WTC11 (cell line): ENCODE measurements around the gene ILF2. TPM values are rescaled to one million over a fixed set of nuclear protein-coding genes. Genes with fewer than 3 reads are reported as not detected.

Experiments
- ATAC-seq: fragments of 200-7000 bp; cut with Tn5 transposase; 2 replicates; pipeline ENCODE4 v1.10.0; 2021; ENCODE audit warnings: mild to moderate bottlenecking, moderate library complexity
- CTCF ChIA-PET: fragments of 300-600 bp; sonication (Branson Sonifier 250); formaldehyde crosslinking; loops from one replicate; lab custom pipeline; 2021; ENCODE audit warnings: antibody characterized with exemption; lab: Charles Lee
- POLR2A ChIA-PET: fragments of 350-600 bp; sonication (Branson Sonifier 250); formaldehyde crosslinking; loops from one replicate; lab custom pipeline; 2021; ENCODE audit warnings: antibody characterized with exemption; lab: Charles Lee
- DNase-seq: peaks from one replicate; pipeline ENCODE4 v3.0.0; 2021; ENCODE audit warnings: low spot score
- H3K27ac Mint-ChIP-seq: 2 replicates; pipeline ENCODE4 v1.8.0; 2021; ENCODE audit warnings: mixed read lengths
- H3K27me3 Mint-ChIP-seq: 2 replicates; pipeline ENCODE4 v1.8.0; 2021; ENCODE audit warnings: low read depth, mild to moderate bottlenecking, moderate library complexity, mixed read lengths
- H3K36me3 Mint-ChIP-seq: 2 replicates; pipeline ENCODE4 v1.8.0; 2021; ENCODE audit warnings: mixed read lengths
- H3K4me1 Mint-ChIP-seq: 2 replicates; pipeline ENCODE4 v1.8.0; 2022; ENCODE audit warnings: mixed read lengths
- H3K4me3 Mint-ChIP-seq: 2 replicates; pipeline ENCODE4 v1.8.0; 2021; ENCODE audit warnings: mild to moderate bottlenecking, moderate library complexity, mixed read lengths
- H3K9me3 Mint-ChIP-seq: 2 replicates; pipeline ENCODE4 v1.8.0; 2021; ENCODE audit warnings: mixed read lengths
- CREB1 ChIP-seq: sonication (generic); formaldehyde crosslinking; IDR thresholded peaks from 2 replicates; pipeline ENCODE4 v1.8.0; 2023; ENCODE audit warnings: mild to moderate bottlenecking, missing genetic modification reagents
- GTF2I ChIP-seq: fragments of 250-450 bp; sonication (Bioruptor Pico); conservative IDR thresholded peaks from 2 replicates; pipeline ENCODE4 v1.4.0; 2021; ENCODE audit warnings: mild to moderate bottlenecking
- NFE2L1 ChIP-seq: sonication (generic); formaldehyde crosslinking; IDR thresholded peaks from 2 replicates; pipeline ENCODE4 v1.8.1; 2023; ENCODE audit warnings: missing genetic modification reagents
- NFYB ChIP-seq: sonication (generic); formaldehyde crosslinking; conservative IDR thresholded peaks from 2 replicates; pipeline ENCODE4 v1.8.0; 2022; ENCODE audit warnings: low read depth, missing genetic modification reagents
- NR2C2 ChIP-seq: sonication (generic); formaldehyde crosslinking; IDR thresholded peaks from 2 replicates; pipeline ENCODE4 v1.8.0; 2022; ENCODE audit warnings: mild to moderate bottlenecking, missing genetic modification reagents
- PRRX2 ChIP-seq: fragments of 250-450 bp; sonication (Bioruptor Pico); IDR thresholded peaks from 2 replicates; pipeline ENCODE4 v1.8.0; 2021; ENCODE audit warnings: mild to moderate bottlenecking
- SMAD3 ChIP-seq: sonication (generic); formaldehyde crosslinking; IDR thresholded peaks from 2 replicates; pipeline ENCODE4 v1.8.0; 2022; ENCODE audit warnings: missing genetic modification reagents, mild to moderate bottlenecking, borderline replicate concordance
- SOX15 ChIP-seq: fragments of 250-450 bp; sonication (Bioruptor Pico); IDR thresholded peaks from 2 replicates; pipeline ENCODE4 v1.9.0; 2021; ENCODE audit warnings: mild to moderate bottlenecking
- SP1 ChIP-seq: sonication (generic); formaldehyde crosslinking; conservative IDR thresholded peaks from 2 replicates; pipeline ENCODE4 v1.8.1; 2022; ENCODE audit warnings: missing genetic modification reagents
- ZNF232 ChIP-seq: sonication (generic); formaldehyde crosslinking; IDR thresholded peaks from 2 replicates; pipeline ENCODE4 v1.8.0; 2022; ENCODE audit warnings: mild to moderate bottlenecking, missing genetic modification reagents
- ZNF263 ChIP-seq: sonication (generic); formaldehyde crosslinking; IDR thresholded peaks from 2 replicates; pipeline ENCODE4 v1.8.1; 2022; ENCODE audit warnings: low read depth, mild to moderate bottlenecking, moderate library complexity, missing genetic modification reagents
- ZNF416 ChIP-seq: fragments of 250-450 bp; sonication (Bioruptor Pico); IDR thresholded peaks from 2 replicates; pipeline ENCODE4 v1.9.0; 2021; ENCODE audit warnings: mild to moderate bottlenecking, inconsistent platforms
- total RNA-seq: library from RNA; stranded (reverse); gene quantifications from 3 replicates; pipeline ENCODE4 v1.2.3, GENCODE V29; 2021
- TF ChIP-seq, protein P1 (sequence below): sonication (generic); formaldehyde crosslinking; IDR thresholded peaks from 2 replicates; pipeline ENCODE4 v1.8.1; 2023; ENCODE audit warnings: mild to moderate bottlenecking, missing genetic modification reagents
- TF ChIP-seq, protein P2 (sequence below): fragments of 200-600 bp; IDR thresholded peaks from 2 replicates; pipeline ENCODE4 v1.8.0; 2022; ENCODE audit warnings: antibody characterized with exemption
- TF ChIP-seq, protein P3 (sequence below): sonication (generic); formaldehyde crosslinking; conservative IDR thresholded peaks from 2 replicates; pipeline ENCODE4 v1.8.1; 2023; ENCODE audit warnings: mild to moderate bottlenecking, low read depth, missing genetic modification reagents, moderate library complexity
- TF ChIP-seq, protein P4 (sequence below): sonication (generic); formaldehyde crosslinking; IDR thresholded peaks from 2 replicates; pipeline ENCODE4 v1.8.0; 2023; ENCODE audit warnings: missing genetic modification reagents
- TF ChIP-seq, protein P5 (sequence below): sonication (generic); formaldehyde crosslinking; IDR thresholded peaks from 2 replicates; pipeline ENCODE4 v1.8.0; 2022; ENCODE audit warnings: mild to moderate bottlenecking, missing genetic modification reagents
- TF ChIP-seq, protein P6 (sequence below): fragments of 250-450 bp; sonication (Bioruptor Pico); IDR thresholded peaks from 2 replicates; pipeline ENCODE4 v1.8.0; 2021; ENCODE audit warnings: mild to moderate bottlenecking
- TF ChIP-seq, protein P7 (sequence below): fragments of 250-450 bp; sonication (Bioruptor Pico); IDR thresholded peaks from 2 replicates; pipeline ENCODE4 v1.9.0; 2021; ENCODE audit warnings: mild to moderate bottlenecking, borderline replicate concordance

ILF2 gene
- total RNA-seq, 1 experiment from 2014 or later = 337 TPM

DNA sequence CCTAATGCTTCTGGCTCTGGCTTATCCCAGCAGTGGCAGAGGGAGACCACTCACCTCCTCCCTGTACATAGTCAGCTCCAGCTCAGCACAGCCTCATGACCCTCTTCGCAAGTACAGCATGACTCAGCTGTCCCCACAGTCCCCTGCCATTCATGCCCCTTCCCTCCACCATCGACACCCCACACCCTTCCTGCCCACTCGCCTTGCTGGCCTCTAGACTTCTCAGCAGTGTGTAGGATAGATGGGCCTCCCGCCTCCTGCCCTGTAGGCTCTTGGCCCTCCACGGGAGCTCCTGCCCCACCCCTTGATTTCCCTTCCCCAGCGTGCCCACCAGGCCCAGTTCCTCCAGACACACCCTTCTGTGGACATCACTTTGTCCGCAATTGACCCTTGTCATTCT lies 17.5 kb upstream of the ILF2 start (continued):
- TF ChIP-seq, protein P1, sequence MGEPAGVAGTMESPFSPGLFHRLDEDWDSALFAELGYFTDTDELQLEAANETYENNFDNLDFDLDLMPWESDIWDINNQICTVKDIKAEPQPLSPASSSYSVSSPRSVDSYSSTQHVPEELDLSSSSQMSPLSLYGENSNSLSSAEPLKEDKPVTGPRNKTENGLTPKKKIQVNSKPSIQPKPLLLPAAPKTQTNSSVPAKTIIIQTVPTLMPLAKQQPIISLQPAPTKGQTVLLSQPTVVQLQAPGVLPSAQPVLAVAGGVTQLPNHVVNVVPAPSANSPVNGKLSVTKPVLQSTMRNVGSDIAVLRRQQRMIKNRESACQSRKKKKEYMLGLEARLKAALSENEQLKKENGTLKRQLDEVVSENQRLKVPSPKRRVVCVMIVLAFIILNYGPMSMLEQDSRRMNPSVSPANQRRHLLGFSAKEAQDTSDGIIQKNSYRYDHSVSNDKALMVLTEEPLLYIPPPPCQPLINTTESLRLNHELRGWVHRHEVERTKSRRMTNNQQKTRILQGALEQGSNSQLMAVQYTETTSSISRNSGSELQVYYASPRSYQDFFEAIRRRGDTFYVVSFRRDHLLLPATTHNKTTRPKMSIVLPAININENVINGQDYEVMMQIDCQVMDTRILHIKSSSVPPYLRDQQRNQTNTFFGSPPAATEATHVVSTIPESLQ (CRISPR knock-in tag) = no peak
- TF ChIP-seq, protein P2, sequence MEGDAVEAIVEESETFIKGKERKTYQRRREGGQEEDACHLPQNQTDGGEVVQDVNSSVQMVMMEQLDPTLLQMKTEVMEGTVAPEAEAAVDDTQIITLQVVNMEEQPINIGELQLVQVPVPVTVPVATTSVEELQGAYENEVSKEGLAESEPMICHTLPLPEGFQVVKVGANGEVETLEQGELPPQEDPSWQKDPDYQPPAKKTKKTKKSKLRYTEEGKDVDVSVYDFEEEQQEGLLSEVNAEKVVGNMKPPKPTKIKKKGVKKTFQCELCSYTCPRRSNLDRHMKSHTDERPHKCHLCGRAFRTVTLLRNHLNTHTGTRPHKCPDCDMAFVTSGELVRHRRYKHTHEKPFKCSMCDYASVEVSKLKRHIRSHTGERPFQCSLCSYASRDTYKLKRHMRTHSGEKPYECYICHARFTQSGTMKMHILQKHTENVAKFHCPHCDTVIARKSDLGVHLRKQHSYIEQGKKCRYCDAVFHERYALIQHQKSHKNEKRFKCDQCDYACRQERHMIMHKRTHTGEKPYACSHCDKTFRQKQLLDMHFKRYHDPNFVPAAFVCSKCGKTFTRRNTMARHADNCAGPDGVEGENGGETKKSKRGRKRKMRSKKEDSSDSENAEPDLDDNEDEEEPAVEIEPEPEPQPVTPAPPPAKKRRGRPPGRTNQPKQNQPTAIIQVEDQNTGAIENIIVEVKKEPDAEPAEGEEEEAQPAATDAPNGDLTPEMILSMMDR = no peak

DNA sequence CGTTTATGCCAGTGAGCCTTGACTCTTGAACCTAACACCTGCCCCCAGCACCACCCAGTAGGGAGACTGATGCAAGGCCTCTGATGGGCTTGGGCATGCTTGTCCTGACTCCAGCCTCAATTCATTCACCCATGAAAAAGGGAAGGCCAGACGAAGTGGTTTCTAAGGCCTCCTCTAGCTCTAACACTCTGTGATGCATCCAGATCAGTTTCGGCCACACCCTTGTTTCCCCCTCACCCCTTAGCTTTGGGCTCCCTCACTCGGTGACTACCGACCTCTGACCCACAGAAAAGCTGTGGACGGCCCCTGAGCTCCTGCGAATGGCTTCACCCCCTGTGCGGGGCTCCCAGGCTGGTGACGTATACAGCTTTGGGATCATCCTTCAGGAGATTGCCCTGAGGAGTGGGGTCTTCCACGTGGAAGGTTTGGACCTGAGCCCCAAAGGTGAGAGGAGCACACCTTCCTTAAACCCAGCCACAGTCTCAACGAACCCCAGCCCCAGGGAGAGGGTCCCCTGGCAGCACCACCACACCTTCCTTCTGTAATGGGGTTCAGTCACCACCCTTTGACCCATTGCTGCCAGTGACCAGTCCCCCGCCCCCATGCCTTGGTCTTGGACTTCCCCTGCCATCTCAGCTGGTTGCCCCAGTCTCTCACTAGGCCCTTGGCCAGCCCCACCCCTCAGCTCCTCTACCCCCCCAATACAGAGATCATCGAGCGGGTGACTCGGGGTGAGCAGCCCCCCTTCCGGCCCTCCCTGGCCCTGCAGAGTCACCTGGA lies 16.7 kb upstream of the ILF2 start:
- no peak for ATAC-seq
- H3K36me3 Mint-ChIP-seq = peaks cover 10% of the 10 kb centered on the region
- no peak overlapping the region for H3K27ac Mint-ChIP-seq
- ChIA-PET POLR2A (no interaction called here), CTCF (interaction anchor here (2.5 kb wide), 1 partner anchor 10 kb away, joined by 5 read pairs; no protein-coding TSS in a partner anchor)
- DNase-seq = no peak
- no peak overlapping the region for H3K4me3 Mint-ChIP-seq
- H3K9me3 Mint-ChIP-seq = no peaks in the 10 kb centered on the region
- peaks cover 3% of the 10 kb centered on the region for H3K4me1 Mint-ChIP-seq
- TF ChIP-seq ZNF263 (no peak), ZNF232 (CRISPR knock-in tag) (no peak), PRRX2 (CRISPR knock-in tag) (no peak), NFYB (CRISPR knock-in tag) (no peak), NFE2L1 (no peak), SMAD3 (CRISPR knock-in tag) (no peak), ZNF416 (no peak), SP1 (CRISPR knock-in tag) (no peak), GTF2I (CRISPR knock-in tag) (no peak), CREB1 (no peak), NR2C2 (CRISPR knock-in tag) (no peak), SOX15 (CRISPR knock-in tag) (no peak)
- TF ChIP-seq, protein P3, sequence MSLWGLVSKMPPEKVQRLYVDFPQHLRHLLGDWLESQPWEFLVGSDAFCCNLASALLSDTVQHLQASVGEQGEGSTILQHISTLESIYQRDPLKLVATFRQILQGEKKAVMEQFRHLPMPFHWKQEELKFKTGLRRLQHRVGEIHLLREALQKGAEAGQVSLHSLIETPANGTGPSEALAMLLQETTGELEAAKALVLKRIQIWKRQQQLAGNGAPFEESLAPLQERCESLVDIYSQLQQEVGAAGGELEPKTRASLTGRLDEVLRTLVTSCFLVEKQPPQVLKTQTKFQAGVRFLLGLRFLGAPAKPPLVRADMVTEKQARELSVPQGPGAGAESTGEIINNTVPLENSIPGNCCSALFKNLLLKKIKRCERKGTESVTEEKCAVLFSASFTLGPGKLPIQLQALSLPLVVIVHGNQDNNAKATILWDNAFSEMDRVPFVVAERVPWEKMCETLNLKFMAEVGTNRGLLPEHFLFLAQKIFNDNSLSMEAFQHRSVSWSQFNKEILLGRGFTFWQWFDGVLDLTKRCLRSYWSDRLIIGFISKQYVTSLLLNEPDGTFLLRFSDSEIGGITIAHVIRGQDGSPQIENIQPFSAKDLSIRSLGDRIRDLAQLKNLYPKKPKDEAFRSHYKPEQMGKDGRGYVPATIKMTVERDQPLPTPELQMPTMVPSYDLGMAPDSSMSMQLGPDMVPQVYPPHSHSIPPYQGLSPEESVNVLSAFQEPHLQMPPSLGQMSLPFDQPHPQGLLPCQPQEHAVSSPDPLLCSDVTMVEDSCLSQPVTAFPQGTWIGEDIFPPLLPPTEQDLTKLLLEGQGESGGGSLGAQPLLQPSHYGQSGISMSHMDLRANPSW (CRISPR knock-in tag) = no peak
- TF ChIP-seq, protein P4, sequence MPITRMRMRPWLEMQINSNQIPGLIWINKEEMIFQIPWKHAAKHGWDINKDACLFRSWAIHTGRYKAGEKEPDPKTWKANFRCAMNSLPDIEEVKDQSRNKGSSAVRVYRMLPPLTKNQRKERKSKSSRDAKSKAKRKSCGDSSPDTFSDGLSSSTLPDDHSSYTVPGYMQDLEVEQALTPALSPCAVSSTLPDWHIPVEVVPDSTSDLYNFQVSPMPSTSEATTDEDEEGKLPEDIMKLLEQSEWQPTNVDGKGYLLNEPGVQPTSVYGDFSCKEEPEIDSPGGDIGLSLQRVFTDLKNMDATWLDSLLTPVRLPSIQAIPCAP (CRISPR knock-in tag) = no peak
- TF ChIP-seq, protein P5, sequence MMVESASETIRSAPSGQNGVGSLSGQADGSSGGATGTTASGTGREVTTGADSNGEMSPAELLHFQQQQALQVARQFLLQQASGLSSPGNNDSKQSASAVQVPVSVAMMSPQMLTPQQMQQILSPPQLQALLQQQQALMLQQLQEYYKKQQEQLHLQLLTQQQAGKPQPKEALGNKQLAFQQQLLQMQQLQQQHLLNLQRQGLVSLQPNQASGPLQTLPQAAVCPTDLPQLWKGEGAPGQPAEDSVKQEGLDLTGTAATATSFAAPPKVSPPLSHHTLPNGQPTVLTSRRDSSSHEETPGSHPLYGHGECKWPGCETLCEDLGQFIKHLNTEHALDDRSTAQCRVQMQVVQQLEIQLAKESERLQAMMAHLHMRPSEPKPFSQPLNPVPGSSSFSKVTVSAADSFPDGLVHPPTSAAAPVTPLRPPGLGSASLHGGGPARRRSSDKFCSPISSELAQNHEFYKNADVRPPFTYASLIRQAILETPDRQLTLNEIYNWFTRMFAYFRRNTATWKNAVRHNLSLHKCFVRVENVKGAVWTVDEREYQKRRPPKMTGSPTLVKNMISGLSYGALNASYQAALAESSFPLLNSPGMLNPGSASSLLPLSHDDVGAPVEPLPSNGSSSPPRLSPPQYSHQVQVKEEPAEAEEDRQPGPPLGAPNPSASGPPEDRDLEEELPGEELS (CRISPR knock-in tag) = no peak
- TF ChIP-seq, protein P6, sequence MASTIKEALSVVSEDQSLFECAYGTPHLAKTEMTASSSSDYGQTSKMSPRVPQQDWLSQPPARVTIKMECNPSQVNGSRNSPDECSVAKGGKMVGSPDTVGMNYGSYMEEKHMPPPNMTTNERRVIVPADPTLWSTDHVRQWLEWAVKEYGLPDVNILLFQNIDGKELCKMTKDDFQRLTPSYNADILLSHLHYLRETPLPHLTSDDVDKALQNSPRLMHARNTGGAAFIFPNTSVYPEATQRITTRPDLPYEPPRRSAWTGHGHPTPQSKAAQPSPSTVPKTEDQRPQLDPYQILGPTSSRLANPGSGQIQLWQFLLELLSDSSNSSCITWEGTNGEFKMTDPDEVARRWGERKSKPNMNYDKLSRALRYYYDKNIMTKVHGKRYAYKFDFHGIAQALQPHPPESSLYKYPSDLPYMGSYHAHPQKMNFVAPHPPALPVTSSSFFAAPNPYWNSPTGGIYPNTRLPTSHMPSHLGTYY (CRISPR knock-in tag) = no peak
- TF ChIP-seq, protein P7, sequence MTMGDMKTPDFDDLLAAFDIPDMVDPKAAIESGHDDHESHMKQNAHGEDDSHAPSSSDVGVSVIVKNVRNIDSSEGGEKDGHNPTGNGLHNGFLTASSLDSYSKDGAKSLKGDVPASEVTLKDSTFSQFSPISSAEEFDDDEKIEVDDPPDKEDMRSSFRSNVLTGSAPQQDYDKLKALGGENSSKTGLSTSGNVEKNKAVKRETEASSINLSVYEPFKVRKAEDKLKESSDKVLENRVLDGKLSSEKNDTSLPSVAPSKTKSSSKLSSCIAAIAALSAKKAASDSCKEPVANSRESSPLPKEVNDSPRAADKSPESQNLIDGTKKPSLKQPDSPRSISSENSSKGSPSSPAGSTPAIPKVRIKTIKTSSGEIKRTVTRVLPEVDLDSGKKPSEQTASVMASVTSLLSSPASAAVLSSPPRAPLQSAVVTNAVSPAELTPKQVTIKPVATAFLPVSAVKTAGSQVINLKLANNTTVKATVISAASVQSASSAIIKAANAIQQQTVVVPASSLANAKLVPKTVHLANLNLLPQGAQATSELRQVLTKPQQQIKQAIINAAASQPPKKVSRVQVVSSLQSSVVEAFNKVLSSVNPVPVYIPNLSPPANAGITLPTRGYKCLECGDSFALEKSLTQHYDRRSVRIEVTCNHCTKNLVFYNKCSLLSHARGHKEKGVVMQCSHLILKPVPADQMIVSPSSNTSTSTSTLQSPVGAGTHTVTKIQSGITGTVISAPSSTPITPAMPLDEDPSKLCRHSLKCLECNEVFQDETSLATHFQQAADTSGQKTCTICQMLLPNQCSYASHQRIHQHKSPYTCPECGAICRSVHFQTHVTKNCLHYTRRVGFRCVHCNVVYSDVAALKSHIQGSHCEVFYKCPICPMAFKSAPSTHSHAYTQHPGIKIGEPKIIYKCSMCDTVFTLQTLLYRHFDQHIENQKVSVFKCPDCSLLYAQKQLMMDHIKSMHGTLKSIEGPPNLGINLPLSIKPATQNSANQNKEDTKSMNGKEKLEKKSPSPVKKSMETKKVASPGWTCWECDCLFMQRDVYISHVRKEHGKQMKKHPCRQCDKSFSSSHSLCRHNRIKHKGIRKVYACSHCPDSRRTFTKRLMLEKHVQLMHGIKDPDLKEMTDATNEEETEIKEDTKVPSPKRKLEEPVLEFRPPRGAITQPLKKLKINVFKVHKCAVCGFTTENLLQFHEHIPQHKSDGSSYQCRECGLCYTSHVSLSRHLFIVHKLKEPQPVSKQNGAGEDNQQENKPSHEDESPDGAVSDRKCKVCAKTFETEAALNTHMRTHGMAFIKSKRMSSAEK (CRISPR knock-in tag) = no peak
- no peaks in the 10 kb centered on the region for H3K27me3 Mint-ChIP-seq
